ENCODE data around the gene ELAVL2. TPM values are rescaled to one million over a fixed set of nuclear protein-coding genes. Genes with fewer than 3 reads are reported as not detected.
"Not testable (repeated sequence)": the region's sequence is repeated elsewhere in the genome, so short reads cannot be mapped to it uniquely, and the experiment has no call there.

The ELAVL2 gene
- total and polyA plus RNA-seq, 9 donors, result 2.1 to 5.6 (median 3.6) TPM

GRCh38 chr9:23728736-23729135 lies 97.3 kb downstream of the ELAVL2 start:
- no peak overlapping the region for H3K27ac ChIP-seq (ENCODE audit: low read length)
- no peaks in the 10 kb centered on the region for H3K27me3 ChIP-seq (ENCODE audit: control insufficient read depth, insufficient read depth, low read length)
- H3K9me3 ChIP-seq (replicated peaks; ENCODE audit: control insufficient read depth, low read depth, low read length), result no peaks in the 10 kb centered on the region
- no peaks in the 10 kb centered on the region for H3K36me3 ChIP-seq (ENCODE audit: control insufficient read depth, insufficient read depth, low read length)
- no peak overlapping the region for H3K4me3 ChIP-seq (ENCODE audit: low read length)
- no peak for DNase-seq
- no CpG with 5 or more reads among the region's 2 CpGs for WGBS (ENCODE audit: insufficient coverage)
- no peaks in the 10 kb centered on the region for H3K4me1 ChIP-seq (ENCODE audit: control insufficient read depth, insufficient read depth, low read length)

GRCh38 chr9:23725279-23725946 lies 100.6 kb downstream of the ELAVL2 start:
- H3K27ac ChIP-seq (ENCODE audit: low read length), result no peak overlapping the region
- no peak for DNase-seq
- H3K27me3 ChIP-seq (ENCODE audit: control insufficient read depth, insufficient read depth, low read length), result no peaks in the 10 kb centered on the region
- H3K36me3 ChIP-seq (ENCODE audit: control insufficient read depth, insufficient read depth, low read length), result no peaks in the 10 kb centered on the region
- no peaks in the 10 kb centered on the region for H3K4me1 ChIP-seq (ENCODE audit: control insufficient read depth, insufficient read depth, low read length)
- WGBS (ENCODE audit: insufficient coverage), result 92% methylated on average over 3 of the region's 6 CpGs
- H3K4me3 ChIP-seq (ENCODE audit: low read length), result no peak overlapping the region
- no peaks in the 10 kb centered on the region for H3K9me3 ChIP-seq (replicated peaks; ENCODE audit: control insufficient read depth, low read depth, low read length)

- no peak overlapping the region for H3K27ac ChIP-seq (ENCODE audit: low read length)
- H3K4me3 ChIP-seq (ENCODE audit: low read length), result no peak overlapping the region
- 100% methylated on average over 1 of the region's 2 CpGs for WGBS (ENCODE audit: insufficient coverage)
Measured at GRCh38 chr9:23723672-23724071, 102.4 kb downstream of the ELAVL2 start.

GRCh38 chr9:23723048-23723447 lies 103.0 kb downstream of the ELAVL2 start:
- WGBS (ENCODE audit: insufficient coverage), result no CpG with 5 or more reads among the region's 4 CpGs
- not testable (repeated sequence) for H3K4me1 ChIP-seq (ENCODE audit: control insufficient read depth, insufficient read depth, low read length)

More at GRCh38 chr9:23723672-23724071, 102.4 kb downstream of the ELAVL2 start:
- Histone ChIP-seq H3K9me3 (replicated peaks; ENCODE audit: control insufficient read depth, low read depth, low read length) (no peaks in the 10 kb centered on the region), H3K36me3 (ENCODE audit: control insufficient read depth, insufficient read depth, low read length) (no peaks in the 10 kb centered on the region), H3K27me3 (ENCODE audit: control insufficient read depth, insufficient read depth, low read length) (no peaks in the 10 kb centered on the region), H3K4me1 (ENCODE audit: control insufficient read depth, insufficient read depth, low read length) (no peaks in the 10 kb centered on the region)
- DNase-seq, result no peak

GRCh38 chr9:23721466-23721865 lies 104.6 kb downstream of the ELAVL2 start:
- H3K36me3 ChIP-seq (ENCODE audit: control insufficient read depth, insufficient read depth, low read length), result no peaks in the 10 kb centered on the region
- no peaks in the 10 kb centered on the region for H3K4me1 ChIP-seq (ENCODE audit: control insufficient read depth, insufficient read depth, low read length)
- DNase-seq, result no peak
- H3K9me3 ChIP-seq (replicated peaks; ENCODE audit: control insufficient read depth, low read depth, low read length), result no peaks in the 10 kb centered on the region
- H3K4me3 ChIP-seq (ENCODE audit: low read length), result no peak overlapping the region
- H3K27me3 ChIP-seq (ENCODE audit: control insufficient read depth, insufficient read depth, low read length), result no peaks in the 10 kb centered on the region
- no peak overlapping the region for H3K27ac ChIP-seq (ENCODE audit: low read length)

More at GRCh38 chr9:23723048-23723447, 103.0 kb downstream of the ELAVL2 start:
- not testable (repeated sequence) for H3K36me3 ChIP-seq (ENCODE audit: control insufficient read depth, insufficient read depth, low read length); DNase-seq; H3K27me3 ChIP-seq (ENCODE audit: control insufficient read depth, insufficient read depth, low read length); H3K9me3 ChIP-seq (replicated peaks; ENCODE audit: control insufficient read depth, low read depth, low read length); H3K27ac ChIP-seq (ENCODE audit: low read length); H3K4me3 ChIP-seq (ENCODE audit: low read length)

- Histone ChIP-seq H3K4me1 (ENCODE audit: control insufficient read depth, insufficient read depth, low read length) (no peaks in the 10 kb centered on the region), H3K9me3 (replicated peaks; ENCODE audit: control insufficient read depth, low read depth, low read length) (no peaks in the 10 kb centered on the region), H3K4me3 (ENCODE audit: low read length) (no peak overlapping the region), H3K27ac (ENCODE audit: low read length) (no peak overlapping the region), H3K36me3 (ENCODE audit: control insufficient read depth, insufficient read depth, low read length) (no peaks in the 10 kb centered on the region), H3K27me3 (ENCODE audit: control insufficient read depth, insufficient read depth, low read length) (no peaks in the 10 kb centered on the region)
- DNase-seq, result no peak
- WGBS (ENCODE audit: insufficient coverage), result 83% methylated on average over 1 of the region's 2 CpGs
Measured at GRCh38 chr9:23717505-23717904, 108.5 kb downstream of the ELAVL2 start.

GRCh38 chr9:23707249-23707648 lies 118.8 kb downstream of the ELAVL2 start:
- Histone ChIP-seq H3K36me3 (ENCODE audit: control insufficient read depth, insufficient read depth, low read length) (no peaks in the 10 kb centered on the region), H3K9me3 (replicated peaks; ENCODE audit: control insufficient read depth, low read depth, low read length) (no peaks in the 10 kb centered on the region), H3K27me3 (ENCODE audit: control insufficient read depth, insufficient read depth, low read length) (no peaks in the 10 kb centered on the region), H3K4me3 (ENCODE audit: low read length) (no peak overlapping the region), H3K4me1 (ENCODE audit: control insufficient read depth, insufficient read depth, low read length) (no peaks in the 10 kb centered on the region), H3K27ac (ENCODE audit: low read length) (no peak overlapping the region)
- WGBS (ENCODE audit: insufficient coverage), result 88% methylated on average over 1 of the region's 3 CpGs
- no peak for DNase-seq

DNA sequence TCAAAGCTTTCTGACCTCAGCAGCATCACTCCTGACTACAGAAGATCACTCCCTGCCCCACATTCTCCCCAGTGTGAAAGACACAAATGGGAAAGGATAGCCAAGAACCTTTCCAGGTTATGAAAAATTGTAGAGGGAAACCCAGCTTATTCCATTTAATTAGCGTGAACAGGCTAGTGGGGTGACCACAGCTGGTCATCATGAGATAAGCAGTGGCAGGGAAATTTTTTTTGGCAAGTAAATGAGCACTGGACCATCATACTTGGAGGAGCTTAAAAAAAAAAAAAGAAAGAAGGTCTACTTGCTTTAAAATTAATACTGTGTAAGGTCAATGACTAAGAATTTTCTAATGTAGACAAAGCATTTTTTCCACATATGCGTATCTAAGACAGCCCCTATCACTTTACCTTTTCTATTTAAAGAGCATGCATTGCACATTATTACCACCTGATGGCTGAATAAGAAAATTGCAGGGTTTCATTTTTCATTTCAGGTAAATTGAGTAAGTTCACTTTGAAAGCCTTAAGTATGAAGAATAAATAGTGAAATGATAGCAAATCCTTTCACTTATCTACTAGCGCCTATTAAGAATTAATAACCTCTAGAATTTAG lies 123.6 kb downstream of the ELAVL2 start:
- H3K9me3 ChIP-seq (replicated peaks; ENCODE audit: control insufficient read depth, low read depth, low read length), result no peaks in the 10 kb centered on the region
- no peak for DNase-seq
- H3K36me3 ChIP-seq (ENCODE audit: control insufficient read depth, insufficient read depth, low read length), result no peaks in the 10 kb centered on the region
- H3K27me3 ChIP-seq (ENCODE audit: control insufficient read depth, insufficient read depth, low read length), result no peaks in the 10 kb centered on the region
- 71% methylated on average over 1 of the region's 3 CpGs for WGBS (ENCODE audit: insufficient coverage)
- no peak overlapping the region for H3K27ac ChIP-seq (ENCODE audit: low read length)
- no peak overlapping the region for H3K4me3 ChIP-seq (ENCODE audit: low read length)
- H3K4me1 ChIP-seq (ENCODE audit: control insufficient read depth, insufficient read depth, low read length), result no peaks in the 10 kb centered on the region

DNA sequence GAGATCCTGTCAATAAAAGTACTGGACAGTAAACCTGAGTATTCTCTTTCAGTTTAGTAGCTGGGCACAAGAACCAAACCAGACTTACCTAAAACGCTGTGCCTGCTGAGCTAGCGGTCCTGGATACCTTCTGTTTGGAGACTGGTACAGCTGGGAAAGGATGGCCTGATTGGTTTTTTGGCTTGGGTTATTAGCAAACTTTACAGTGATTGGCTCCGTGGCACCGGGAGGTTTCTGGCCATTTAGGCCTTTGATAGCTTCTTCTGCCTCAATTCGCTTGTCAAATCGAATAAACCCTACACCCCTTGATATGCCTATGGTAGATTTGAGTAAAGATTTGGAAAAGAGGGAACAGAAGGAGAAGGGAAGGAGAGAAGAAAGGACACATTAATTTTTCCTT lies 124.7 kb downstream of the ELAVL2 start:
- Histone ChIP-seq H3K27ac (ENCODE audit: low read length) (no peak overlapping the region), H3K4me3 (ENCODE audit: low read length) (no peak overlapping the region), H3K4me1 (ENCODE audit: control insufficient read depth, insufficient read depth, low read length) (no peaks in the 10 kb centered on the region), H3K9me3 (replicated peaks; ENCODE audit: control insufficient read depth, low read depth, low read length) (no peaks in the 10 kb centered on the region), H3K36me3 (ENCODE audit: control insufficient read depth, insufficient read depth, low read length) (no peaks in the 10 kb centered on the region), H3K27me3 (ENCODE audit: control insufficient read depth, insufficient read depth, low read length) (no peaks in the 10 kb centered on the region)
- no peak for DNase-seq
- 100% methylated on average over 2 of the region's 6 CpGs for WGBS (ENCODE audit: insufficient coverage)

GRCh38 chr9:23700359-23700758 lies 125.7 kb downstream of the ELAVL2 start:
- no peaks in the 10 kb centered on the region for H3K36me3 ChIP-seq (ENCODE audit: control insufficient read depth, insufficient read depth, low read length)
- H3K9me3 ChIP-seq (replicated peaks; ENCODE audit: control insufficient read depth, low read depth, low read length), result no peaks in the 10 kb centered on the region
- no peak overlapping the region for H3K27ac ChIP-seq (ENCODE audit: low read length)
- no peaks in the 10 kb centered on the region for H3K27me3 ChIP-seq (ENCODE audit: control insufficient read depth, insufficient read depth, low read length)
- no peaks in the 10 kb centered on the region for H3K4me1 ChIP-seq (ENCODE audit: control insufficient read depth, insufficient read depth, low read length)
- DNase-seq, result no peak
- H3K4me3 ChIP-seq (ENCODE audit: low read length), result no peak overlapping the region
- WGBS (ENCODE audit: insufficient coverage), result no CpG with 5 or more reads among the region's 2 CpGs

Data from muscle of leg (tissue), 11 donors.